GM12875 (cell line): ENCODE results near the gene P4HB.

ENCODE experiments used
- H3K4me3 ChIP-seq: one replicate; pipeline ENCODE4 v1.5.1; 2011; ENCODE audit warnings: low read depth, low read length, control low read depth
- CTCF ChIP-seq: IDR thresholded peaks from 2 replicates; pipeline ENCODE4 v1.5.1; 2011; ENCODE audit warnings: low read depth, mild to moderate bottlenecking, control low read depth, inconsistent platforms, low read length, moderate library complexity, borderline replicate concordance; ENCODE audit not compliant: insufficient read depth

P4HB gene

GRCh38 chr17:81822312-81822637 is 38.1 kb downstream of the P4HB start:
- H3K4me3 ChIP-seq: no peak overlapping the region
- TF ChIP-seq CTCF: no peak

- TF ChIP-seq CTCF: no peak
- no peak overlapping the region for H3K4me3 ChIP-seq
These were observed 38.6 kb downstream of the P4HB start for GRCh38 chr17:81821603-81822311.

- no peak for TF ChIP-seq CTCF
- no peak overlapping the region for H3K4me3 ChIP-seq
These were observed 39.2 kb downstream of the P4HB start for GRCh38 chr17:81821147-81821546.

GRCh38 chr17:81819708-81820107 is 40.6 kb downstream of the P4HB start:
- TF ChIP-seq CTCF: no peak

GRCh38 chr17:81817758-81818147 is 42.6 kb downstream of the P4HB start:
- TF ChIP-seq CTCF: no peak
- no peak overlapping the region for H3K4me3 ChIP-seq

More at GRCh38 chr17:81819708-81820107, 40.6 kb downstream of the P4HB start:
- no peak overlapping the region for H3K4me3 ChIP-seq

- no peak overlapping the region for H3K4me3 ChIP-seq
- TF ChIP-seq CTCF: no peak
These were observed 44.7 kb downstream of the P4HB start for GRCh38 chr17:81815646-81815986.

GRCh38 chr17:81814748-81815645 is 45.3 kb downstream of the P4HB start:
- no peak for TF ChIP-seq CTCF
- H3K4me3 ChIP-seq: no peak overlapping the region
